HG02943 (cell line): ENCODE results near the gene CXADR.
A peak's percentile ranks its signal among the peaks of the same experiment; 100 is the strongest.
"Not testable (repeated sequence)": the region's sequence is repeated elsewhere in the genome, so short reads cannot be mapped to it uniquely, and the experiment has no call there.

Source experiments
- ATAC-seq: cut with Tn5 transposase; IDR thresholded peaks from one replicate; pipeline ENCODE4 v1.9.1; 2021; ENCODE audit warnings: mild to moderate bottlenecking, low read depth, moderate library complexity; ENCODE audit not compliant: unreplicated experiment

Gene CXADR

GRCh38 chr21:17512253-17513213, at the start of gene CXADR:
Gene CXADR (plus strand): TSS chr21:17513043. CDS start chr21:17513130, 87 bp downstream.
- peak; percentile 78 for ATAC-seq

- ATAC-seq: no peak
Measured at GRCh38 chr21:17466166-17466565, 46.7 kb upstream of the CXADR start.

GRCh38 chr21:17467392-17467791, 45.5 kb upstream of the CXADR start:
- ATAC-seq: no peak

GRCh38 chr21:17467829-17468228, 45.0 kb upstream of the CXADR start:
- no peak for ATAC-seq

- ATAC-seq: no peak
Measured at GRCh38 chr21:17468698-17469097, 44.1 kb upstream of the CXADR start.

- ATAC-seq: no peak
Measured at GRCh38 chr21:17469727-17470126, 43.1 kb upstream of the CXADR start.

GRCh38 chr21:17472182-17472581, 40.7 kb upstream of the CXADR start:
- no peak for ATAC-seq

GRCh38 chr21:17472592-17473271, 40.1 kb upstream of the CXADR start:
- no peak for ATAC-seq

- ATAC-seq: no peak
Measured at GRCh38 chr21:17476006-17476405, 36.8 kb upstream of the CXADR start.

GRCh38 chr21:17478156-17478555, 34.7 kb upstream of the CXADR start:
- not testable (repeated sequence) for ATAC-seq

GRCh38 chr21:17479606-17480005, 33.2 kb upstream of the CXADR start:
- ATAC-seq: no peak

GRCh38 chr21:17482928-17483327, 29.9 kb upstream of the CXADR start:
- no peak for ATAC-seq

GRCh38 chr21:17488620-17489019, 24.2 kb upstream of the CXADR start:
- ATAC-seq: no peak

GRCh38 chr21:17489565-17489964, 23.3 kb upstream of the CXADR start:
- not testable (repeated sequence) for ATAC-seq

- ATAC-seq: no peak
Measured at GRCh38 chr21:17491716-17492414, 21.0 kb upstream of the CXADR start.

GRCh38 chr21:17492415-17493168, 20.3 kb upstream of the CXADR start:
- no peak for ATAC-seq

GRCh38 chr21:17494051-17494450, 18.8 kb upstream of the CXADR start:
- no peak for ATAC-seq

GRCh38 chr21:17495680-17496079, 17.2 kb upstream of the CXADR start:
- ATAC-seq: no peak

- no peak for ATAC-seq
Measured at GRCh38 chr21:17497316-17497715, 15.5 kb upstream of the CXADR start.

GRCh38 chr21:17498586-17498985, 14.3 kb upstream of the CXADR start:
- ATAC-seq: no peak
